Cardiac muscle cell (in vitro differentiated cells and primary cell): ENCODE data around the gene LGR6. TPM values are rescaled to one million over a fixed set of nuclear protein-coding genes. Genes with fewer than 3 reads are reported as not detected.
A peak's percentile ranks its signal among the peaks of the same experiment; 100 is the strongest.

ENCODE experiments used
- DNase-seq, 2 donors: peaks; one replicate each; pipeline versions ENCODE4 v3.0.0 to v3.0.0-alpha.2; 2010 to 2017; ENCODE audit warnings: low read depth in 1 of 2, low spot score in 1 of 2
- H3K27ac ChIP-seq: fragments of 200-600 bp; sonication (generic); 2 replicates; pipeline ENCODE4 v1.5.1; 2016
- H3K27me3 ChIP-seq: fragments of 200-600 bp; sonication (generic); 2 replicates; pipeline ENCODE4 v1.6.0; 2016; ENCODE audit warnings: control low read depth
- H3K36me3 ChIP-seq: fragments of 200-600 bp; sonication (generic); 2 replicates; pipeline ENCODE4 v1.5.1; 2016; ENCODE audit warnings: control low read depth
- H3K4me1 ChIP-seq: fragments of 200-600 bp; sonication (generic); 2 replicates; pipeline ENCODE4 v1.8.1; 2017; ENCODE audit warnings: low read depth, mild to moderate bottlenecking, mixed run types
- H3K4me3 ChIP-seq: fragments of 200-600 bp; sonication (generic); 2 replicates; pipeline ENCODE4 v1.5.1; 2016; ENCODE audit warnings: mild to moderate bottlenecking
- H3K9me3 ChIP-seq: fragments of 200-600 bp; sonication (generic); 2 replicates; pipeline ENCODE4 v1.5.1; 2017; ENCODE audit warnings: low read depth, mild to moderate bottlenecking, control low read depth
- CTCF ChIP-seq: IDR thresholded peaks from 2 replicates; pipeline ENCODE4 v1.5.1; 2012; ENCODE audit warnings: low read depth, mild to moderate bottlenecking, low read length
- polyA plus RNA-seq: library from polyadenylated mRNA; unstranded; fragments of >200 nt; fragmentation: Nextera tagmentation; extraction: Ambion mirVana; gene quantifications from 2 replicates; pipeline ENCODE4 v1.2.1, GENCODE V29; 2016
- total RNA-seq: library from RNA; depleted of rRNA; stranded (reverse); fragments of >200 nt; gene quantifications from 2 replicates; pipeline ENCODE4 v1.2.3, GENCODE V29; 2016

The LGR6 gene
- total and polyA plus RNA-seq, 2 experiments from 2014 or later: 0.16 TPM; not detected in 1

GRCh38 chr1:202280595-202280994, 87.0 kb downstream of the LGR6 start:
- Histone ChIP-seq H3K27me3 (no peaks in the 10 kb centered on the region), H3K4me1 (no peaks in the 10 kb centered on the region), H3K36me3 (no peaks in the 10 kb centered on the region), H3K27ac (no peak overlapping the region), H3K4me3 (no peak overlapping the region), H3K9me3 (no peaks in the 10 kb centered on the region)
- TF ChIP-seq CTCF: no peak
- DNase-seq: no peak

- Histone ChIP-seq H3K36me3 (no peaks in the 10 kb centered on the region), H3K27me3 (no peaks in the 10 kb centered on the region), H3K4me1 (peaks cover 4% of the 10 kb centered on the region), H3K4me3 (no peak overlapping the region), H3K27ac (no peak overlapping the region), H3K9me3 (no peaks in the 10 kb centered on the region)
- peak in 1 of 2 donors; percentile 90 for DNase-seq
- no peak for TF ChIP-seq CTCF
Measured at GRCh38 chr1:202281316-202282024, 87.9 kb downstream of the LGR6 start.

DNA sequence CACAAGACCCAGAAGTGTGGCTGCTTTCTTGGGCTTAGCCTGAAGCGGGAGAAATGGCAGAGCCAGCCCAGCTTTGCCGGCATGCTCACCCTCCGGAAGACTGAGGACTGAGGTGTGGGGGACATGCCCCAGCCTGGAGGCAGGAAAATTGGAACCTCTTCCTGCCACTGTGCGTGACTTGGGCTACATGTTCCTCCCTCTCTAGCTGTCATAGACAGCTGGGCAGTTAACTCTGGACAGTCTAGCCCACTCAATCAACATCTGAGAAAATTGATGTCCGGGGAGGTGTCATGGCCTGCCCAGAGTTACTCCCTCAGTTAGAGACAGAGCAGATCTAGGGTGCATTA, 88.4 kb downstream of the LGR6 start:
- H3K27me3 ChIP-seq: no peaks in the 10 kb centered on the region
- no peak overlapping the region for H3K27ac ChIP-seq
- no peak for TF ChIP-seq CTCF
- no peaks in the 10 kb centered on the region for H3K9me3 ChIP-seq
- no peak for DNase-seq
- peaks cover 9% of the 10 kb centered on the region for H3K4me1 ChIP-seq
- no peak overlapping the region for H3K4me3 ChIP-seq
- H3K36me3 ChIP-seq: no peaks in the 10 kb centered on the region

- no peak for TF ChIP-seq CTCF
- H3K4me1 ChIP-seq: peaks cover 11% of the 10 kb centered on the region
Measured at GRCh38 chr1:202282596-202283283, 89.1 kb downstream of the LGR6 start.

DNA sequence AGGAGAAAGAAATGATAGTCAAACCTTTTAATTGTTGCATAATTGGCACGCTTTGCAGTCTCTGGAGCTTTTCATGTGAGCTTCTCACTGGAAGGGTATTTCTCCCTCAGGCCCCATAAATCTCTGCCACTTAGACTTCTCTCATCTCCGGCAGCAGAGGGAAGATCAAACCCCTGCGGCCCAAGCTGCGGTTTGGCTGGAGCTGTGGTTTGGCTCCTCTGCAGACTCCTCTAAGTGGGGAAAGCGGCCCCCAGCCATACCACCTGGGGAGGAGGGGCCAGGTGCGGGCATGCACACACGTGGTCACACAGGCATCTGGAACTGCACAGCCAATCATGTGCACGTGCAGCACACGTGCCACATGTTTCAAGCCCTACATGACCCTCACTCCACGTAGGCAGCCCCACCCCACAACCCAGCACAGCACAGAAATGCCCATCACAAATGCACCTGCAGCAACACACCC, 89.8 kb downstream of the LGR6 start:
- DNase-seq: peak in 1 of 2 donors; percentile 77
- H3K9me3 ChIP-seq: no peaks in the 10 kb centered on the region
- no peaks in the 10 kb centered on the region for H3K36me3 ChIP-seq
- no peak for TF ChIP-seq CTCF
- H3K27me3 ChIP-seq: no peaks in the 10 kb centered on the region
- H3K4me3 ChIP-seq: no peak overlapping the region
- H3K27ac ChIP-seq: no peak overlapping the region
- H3K4me1 ChIP-seq: peaks cover 11% of the 10 kb centered on the region

More at GRCh38 chr1:202282596-202283283, 89.1 kb downstream of the LGR6 start:
- no peaks in the 10 kb centered on the region for H3K36me3 ChIP-seq
- H3K27me3 ChIP-seq: no peaks in the 10 kb centered on the region
- no peak overlapping the region for H3K27ac ChIP-seq
- no peak overlapping the region for H3K4me3 ChIP-seq
- DNase-seq: no peak
- H3K9me3 ChIP-seq: no peaks in the 10 kb centered on the region
